NCI-H2081 treated with DMSO at 0.1 percent for 48 hours (cell line): ENCODE measurements around the gene HSPA1B.
"Not testable (repeated sequence)": the region's sequence is repeated elsewhere in the genome, so short reads cannot be mapped to it uniquely, and the experiment has no call there.

Experiments used
- DNase-seq: peaks from one replicate; lab custom pipeline; 2025; lab: John Stamatoyannopoulos, UW

HSPA1B gene

GRCh38 chr6:31827286-31828079 lies at the start of gene HSPA1B:
HSPA1B (plus strand) TSS chr6:31827738; CDS start chr6:31827951, 213 bp downstream.
- peak; percentile 99 for DNase-seq

- DNase-seq = no peak
These were observed 49.3 kb upstream of the HSPA1B start for GRCh38 chr6:31778193-31778592.

GRCh38 chr6:31778999-31779885 lies 48.3 kb upstream of the HSPA1B start:
- DNase-seq = no peak

GRCh38 chr6:31779908-31780307 lies 47.6 kb upstream of the HSPA1B start:
- no peak for DNase-seq

- no peak for DNase-seq
These were observed 46.9 kb upstream of the HSPA1B start for GRCh38 chr6:31780507-31781243.

- DNase-seq = no peak
These were observed 46.1 kb upstream of the HSPA1B start for GRCh38 chr6:31781244-31782125.

- no peak for DNase-seq
These were observed 45.2 kb upstream of the HSPA1B start for GRCh38 chr6:31782126-31782855.

- no peak for DNase-seq
These were observed 43.2 kb upstream of the HSPA1B start for GRCh38 chr6:31784098-31784925.

GRCh38 chr6:31785475-31785874 lies 42.1 kb upstream of the HSPA1B start:
- DNase-seq = no peak

- DNase-seq = no peak
These were observed 36.0 kb upstream of the HSPA1B start for GRCh38 chr6:31791324-31792089.

- no peak for DNase-seq
These were observed 35.5 kb upstream of the HSPA1B start for GRCh38 chr6:31792090-31792374.

- no peak for DNase-seq
These were observed 34.8 kb upstream of the HSPA1B start for GRCh38 chr6:31792761-31793171.

GRCh38 chr6:31793927-31794245 lies 33.7 kb upstream of the HSPA1B start:
- not testable (repeated sequence) for DNase-seq

GRCh38 chr6:31794294-31794865 lies 33.2 kb upstream of the HSPA1B start:
- no peak for DNase-seq

- no peak for DNase-seq
These were observed 32.5 kb upstream of the HSPA1B start for GRCh38 chr6:31794866-31795615.

GRCh38 chr6:31795616-31796298 lies 31.8 kb upstream of the HSPA1B start, which contains the start of gene VARS1:
VARS1 (minus strand) TSS chr6:31795752; CDS start chr6:31795217, 535 bp downstream.
- peak; percentile 60 for DNase-seq

GRCh38 chr6:31796993-31797385 lies 30.5 kb upstream of the HSPA1B start:
- no peak for DNase-seq
